PC-3 (cell line): ENCODE results near the gene WNT5A. TPM values are rescaled to one million over a fixed set of nuclear protein-coding genes. Genes with fewer than 3 reads are reported as not detected.

Source experiments
- ATAC-seq: fragments of 200-7000 bp; cut with Tn5 transposase; 2 replicates; pipeline ENCODE4 v1.9.1; 2020; ENCODE audit warnings: mild to moderate bottlenecking, moderate library complexity
- BruUV-seq: library from RNA; stranded (reverse); fragments of 400-500 nt; replicated peaks from 2 replicates; lab custom pipeline; 2021; lab: Mats Ljungman, UMichigan
- CTCF ChIA-PET: fragments of 300-600 bp; sonication (Branson Sonifier 250); formaldehyde crosslinking; loops from one replicate; lab custom pipeline; 2022; ENCODE audit warnings: antibody characterized with exemption; lab: Charles Lee
- POLR2A ChIA-PET: fragments of 300-600 bp; sonication (Branson Sonifier 250); formaldehyde crosslinking; loops from one replicate; lab custom pipeline; 2022; ENCODE audit warnings: antibody characterized with exemption; ENCODE audit not compliant: unreplicated experiment; lab: Charles Lee
- DNase-seq: peaks from one replicate; pipeline ENCODE4 v3.0.0-alpha.2; 2015
- H2AFZ ChIP-seq: fragments of 300-600 bp; sonication (generic); 2 replicates; pipeline ENCODE4 v1.6.0; 2016; ENCODE audit warnings: antibody characterized with exemption, low read length
- H3F3A ChIP-seq: fragments of 300-600 bp; sonication (generic); one replicate; pipeline ENCODE4 v1.6.0; 2017; ENCODE audit warnings: antibody characterized with exemption, low read length, control low read depth, mild to moderate bottlenecking; ENCODE audit not compliant: unreplicated experiment
- H3K27ac ChIP-seq: fragments of 300-600 bp; sonication (generic); 2 replicates; pipeline ENCODE4 v1.5.1; 2016; ENCODE audit warnings: mild to moderate bottlenecking, low read length
- H3K27me3 ChIP-seq: fragments of 300-600 bp; sonication (generic); 2 replicates; pipeline ENCODE4 v1.6.1; 2016; ENCODE audit warnings: low read length, mixed read lengths
- H3K36me3 ChIP-seq: fragments of 300-600 bp; sonication (generic); 2 replicates; pipeline ENCODE4 v1.6.1; 2016; ENCODE audit warnings: low read depth, mixed run types, low read length, mixed read lengths
- H3K4me1 ChIP-seq: fragments of 300-600 bp; sonication (generic); 2 replicates; pipeline ENCODE4 v1.5.1; 2016; ENCODE audit warnings: low read length; ENCODE audit not compliant: insufficient read depth
- H3K4me2 ChIP-seq: fragments of 300-600 bp; sonication (generic); 2 replicates; pipeline ENCODE4 v1.6.0; 2016; ENCODE audit warnings: low read length
- H3K4me3 ChIP-seq: fragments of 300-600 bp; sonication (generic); 2 replicates; pipeline ENCODE4 v1.5.1; 2016; ENCODE audit warnings: mild to moderate bottlenecking, low read length, mixed read lengths
- H3K79me2 ChIP-seq: fragments of 300-600 bp; sonication (generic); 2 replicates; pipeline ENCODE4 v1.6.1; 2017; ENCODE audit warnings: low read length, mixed read lengths
- H3K9ac ChIP-seq: fragments of 300-600 bp; sonication (generic); 2 replicates; pipeline ENCODE4 v1.6.0; 2016; ENCODE audit warnings: mild to moderate bottlenecking, low read length
- H3K9me2 ChIP-seq: fragments of 300-600 bp; sonication (generic); replicated peaks from 2 replicates; pipeline ENCODE4 v1.6.1; 2016; ENCODE audit warnings: mixed run types, low read length, mixed read lengths
- H3K9me3 ChIP-seq: fragments of 300-600 bp; sonication (generic); 2 replicates; pipeline ENCODE4 v1.6.1; 2016; ENCODE audit warnings: low read length, mixed read lengths
- H4K20me1 ChIP-seq: fragments of 300-600 bp; sonication (generic); 2 replicates; pipeline ENCODE4 v1.6.1; 2016; ENCODE audit warnings: low read length, mixed read lengths
- EZH2 ChIP-seq: fragments of 300-600 bp; sonication (generic); IDR thresholded peaks from one replicate; pipeline ENCODE4 v1.6.1; 2017; ENCODE audit warnings: antibody characterized with exemption, mild to moderate bottlenecking, low read length; ENCODE audit not compliant: unreplicated experiment
- EZH2phosphoT487 ChIP-seq: fragments of 300-600 bp; sonication (generic); IDR thresholded peaks from 2 replicates; pipeline ENCODE4 v1.6.1; 2018; ENCODE audit warnings: mild to moderate bottlenecking, antibody characterized with exemption, low read length, borderline replicate concordance
- intact Hi-C: fragments of 100-400 bp; cut with micrococcal nuclease; formaldehyde crosslinking; loops from 2 replicates; pipeline ENCODE4 v1.9.0; 2023
- total RNA-seq: library from RNA; depleted of rRNA; stranded (reverse); fragments of >200 nt; gene quantifications from 2 replicates; pipeline ENCODE4 v1.2.3, GENCODE V29; 2014
- TF ChIP-seq, protein P1 (sequence below): fragments of 300-600 bp; sonication (generic); conservative IDR thresholded peaks from 2 replicates; pipeline ENCODE4 v1.5.1; 2017; ENCODE audit warnings: antibody characterized with exemption, low read depth, mild to moderate bottlenecking, low read length

WNT5A gene
- total RNA-seq, 1 experiment from 2014 or later: 21.8 TPM

DNA sequence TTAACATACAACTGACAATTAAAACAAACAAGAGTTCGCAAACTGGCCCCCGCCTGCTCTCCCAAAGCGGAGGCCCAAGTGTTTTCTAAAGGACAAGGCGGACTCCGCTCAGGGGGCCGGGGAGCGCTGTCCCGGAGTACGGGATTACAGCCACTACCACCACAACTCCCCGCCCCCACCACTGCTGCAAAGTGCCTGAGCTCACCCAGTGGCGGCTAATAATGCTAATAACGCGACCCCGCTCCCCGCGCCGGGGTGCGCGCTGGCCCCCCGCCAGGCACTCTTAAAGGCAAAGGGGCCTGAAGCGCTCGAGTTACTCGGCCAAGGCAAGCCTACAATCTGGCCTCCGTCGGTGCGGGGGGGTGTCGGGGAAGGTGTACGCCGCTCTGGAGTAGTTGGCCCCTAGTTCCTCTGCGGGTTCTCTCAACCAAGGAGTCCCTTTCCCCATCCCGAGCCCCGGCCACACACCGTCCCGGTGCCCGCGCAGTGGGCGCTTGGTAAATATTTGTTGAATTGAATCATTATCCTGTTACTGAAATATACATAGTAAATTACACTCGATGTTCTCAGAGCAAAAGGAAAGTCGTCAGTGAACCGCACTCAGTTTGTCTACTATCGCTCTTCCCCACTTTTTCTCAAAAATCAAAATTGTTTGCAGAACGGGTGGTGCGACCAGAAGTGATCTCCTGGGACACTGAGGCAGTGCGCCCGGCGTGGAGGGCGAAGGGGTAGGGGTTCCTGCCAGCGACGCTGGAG lies 827 bp downstream of the WNT5A start:
- peak overlapping the region; percentile 92 for H2AFZ ChIP-seq
- ChIA-PET POLR2A (interaction anchor here (0.5 to 0.7 kb wide), 3 partner anchors 17 to 396 kb away, joined by 3 to 5 read pairs (median 4); no protein-coding TSS in a partner anchor), CTCF (interaction anchor here (0.7 to 0.9 kb wide), 3 partner anchors 26 to 302 kb away, joined by 3 to 4 read pairs (median 4); no protein-coding TSS in a partner anchor)
- H3K27ac ChIP-seq: peak overlapping the region; percentile 84
- BruUV-seq: TSS peak; percentile 40
- TF ChIP-seq, protein P1, sequence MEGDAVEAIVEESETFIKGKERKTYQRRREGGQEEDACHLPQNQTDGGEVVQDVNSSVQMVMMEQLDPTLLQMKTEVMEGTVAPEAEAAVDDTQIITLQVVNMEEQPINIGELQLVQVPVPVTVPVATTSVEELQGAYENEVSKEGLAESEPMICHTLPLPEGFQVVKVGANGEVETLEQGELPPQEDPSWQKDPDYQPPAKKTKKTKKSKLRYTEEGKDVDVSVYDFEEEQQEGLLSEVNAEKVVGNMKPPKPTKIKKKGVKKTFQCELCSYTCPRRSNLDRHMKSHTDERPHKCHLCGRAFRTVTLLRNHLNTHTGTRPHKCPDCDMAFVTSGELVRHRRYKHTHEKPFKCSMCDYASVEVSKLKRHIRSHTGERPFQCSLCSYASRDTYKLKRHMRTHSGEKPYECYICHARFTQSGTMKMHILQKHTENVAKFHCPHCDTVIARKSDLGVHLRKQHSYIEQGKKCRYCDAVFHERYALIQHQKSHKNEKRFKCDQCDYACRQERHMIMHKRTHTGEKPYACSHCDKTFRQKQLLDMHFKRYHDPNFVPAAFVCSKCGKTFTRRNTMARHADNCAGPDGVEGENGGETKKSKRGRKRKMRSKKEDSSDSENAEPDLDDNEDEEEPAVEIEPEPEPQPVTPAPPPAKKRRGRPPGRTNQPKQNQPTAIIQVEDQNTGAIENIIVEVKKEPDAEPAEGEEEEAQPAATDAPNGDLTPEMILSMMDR: no peak
- TF ChIP-seq EZH2 (no peak), EZH2phosphoT487 (no peak)
- no peaks in the 10 kb centered on the region for H3K36me3 ChIP-seq
- H3F3A ChIP-seq: peaks cover 4% of the 10 kb centered on the region
- H4K20me1 ChIP-seq: no peaks in the 10 kb centered on the region
- peaks cover 33% of the 10 kb centered on the region for H3K4me1 ChIP-seq
- no peaks in the 10 kb centered on the region for H3K9me3 ChIP-seq
- ATAC-seq: peak; percentile 29
- H3K27me3 ChIP-seq: no peaks in the 10 kb centered on the region
- no peaks in the 10 kb centered on the region for H3K9me2 ChIP-seq
- peak overlapping the region; percentile 90 for H3K4me3 ChIP-seq
- peaks cover 30% of the 10 kb centered on the region for H3K79me2 ChIP-seq
- H3K4me2 ChIP-seq: peak overlapping the region; percentile 93
- peak overlapping the region; percentile 73 for H3K9ac ChIP-seq
- peak; percentile 78 for DNase-seq
- intact Hi-C loops: loop anchor here (1.0 to 5.0 kb wide), 8 partner anchors 26 to 765 kb away; no protein-coding TSS in a partner anchor

DNA sequence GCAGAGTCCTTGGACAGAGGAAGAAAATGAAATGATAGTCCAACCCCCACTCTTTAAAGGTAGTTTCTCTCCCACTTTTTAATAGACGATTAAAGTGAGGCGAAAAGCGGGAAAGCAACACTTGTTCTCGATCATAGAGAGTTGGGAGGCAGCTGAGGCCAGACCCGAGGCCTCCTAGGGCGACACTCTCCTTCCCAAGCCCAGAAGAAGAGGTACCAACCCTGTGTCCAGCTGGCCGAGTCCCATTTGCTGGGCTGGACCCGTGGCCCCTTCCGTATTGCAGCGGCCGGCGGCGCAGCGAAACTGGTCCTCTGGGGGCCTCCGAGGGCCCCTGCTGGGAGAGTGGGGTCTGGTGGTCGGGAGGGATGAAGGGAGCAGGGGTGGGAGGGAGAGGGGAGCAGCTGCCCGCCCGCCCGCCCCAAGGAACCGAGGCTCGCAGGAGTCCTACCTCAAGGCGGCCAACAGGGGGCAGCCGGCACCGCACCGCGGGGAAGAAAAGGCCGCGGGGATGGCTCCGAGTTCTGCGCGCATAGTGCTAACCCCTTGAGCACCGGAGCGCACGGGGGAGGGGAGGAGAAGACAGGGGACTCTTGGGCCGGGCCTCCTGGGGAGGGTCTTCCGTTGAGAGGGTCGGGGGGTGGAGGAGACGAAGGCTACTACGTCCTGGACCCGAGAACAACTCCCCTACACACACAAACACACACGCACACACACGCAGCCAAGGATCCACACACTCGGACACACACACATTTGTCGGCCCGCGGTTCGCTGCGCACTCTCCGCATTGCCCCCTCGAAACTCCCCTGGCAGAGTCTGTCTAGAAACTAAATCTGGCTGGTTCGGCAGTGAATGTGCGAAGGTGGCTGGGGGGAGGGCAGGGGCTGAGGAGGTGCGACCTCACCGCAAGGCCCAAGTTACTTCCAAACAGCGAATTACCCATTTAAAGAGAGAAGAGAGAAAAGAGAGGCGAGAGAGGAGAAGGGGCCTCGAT lies 2.0 kb downstream of the WNT5A start:
- ChIA-PET POLR2A (interaction anchor here (0.7 kb wide), 1 partner anchor 77 kb away, joined by 5 read pairs; no protein-coding TSS in a partner anchor), CTCF (interaction anchor here (0.6 to 0.9 kb wide), 3 partner anchors 39 to 630 kb away, joined by 3 to 5 read pairs (median 3); no protein-coding TSS in a partner anchor)
- Histone ChIP-seq H3K79me2 (peaks cover 33% of the 10 kb centered on the region), H3K9me3 (no peaks in the 10 kb centered on the region), H4K20me1 (no peaks in the 10 kb centered on the region), H3K9ac (peak overlapping the region; percentile 73), H2AFZ (peak overlapping the region; percentile 92), H3K36me3 (no peaks in the 10 kb centered on the region), H3K9me2 (no peaks in the 10 kb centered on the region), H3K4me1 (peaks cover 22% of the 10 kb centered on the region), H3K27me3 (no peaks in the 10 kb centered on the region), H3K27ac (peak overlapping the region; percentile 84), H3K4me2 (peak overlapping the region; percentile 93), H3F3A (peaks cover under 1% of the 10 kb centered on the region), H3K4me3 (peak overlapping the region; percentile 90)
- ATAC-seq (peak; percentile 33), DNase-seq (peak; percentile 82)
- TF ChIP-seq, protein P1: peak; percentile 46
- TF ChIP-seq EZH2phosphoT487: no peak
- TSS peak; percentile 21 for BruUV-seq
- intact Hi-C loops: loop anchor here (1.0 to 5.0 kb wide), 5 partner anchors 237 to 633 kb away; no protein-coding TSS in a partner anchor
